ENCODE data around the gene PLCB3.
"Not testable (repeated sequence)": the region's sequence is repeated elsewhere in the genome, so short reads cannot be mapped to it uniquely, and the experiment has no call there.

PLCB3 gene

GRCh38 chr11:64245797-64246620 is 5.3 kb upstream of the PLCB3 start:
- Histone ChIP-seq H3K9me3 (ENCODE audit: control insufficient read depth in 2 of 2, low read length in 2 of 2) (no peaks in the 10 kb centered on the region), H3K9ac (ENCODE audit: low read length in 2 of 2) (peak overlapping the region; percentile 42 to 57), H3K4me1 (ENCODE audit: control insufficient read depth, insufficient read depth, low read length) (peaks cover 52% of the 10 kb centered on the region), H3K27me3 (ENCODE audit: control insufficient read depth in 1 of 2, insufficient read depth in 2 of 2, low read length in 2 of 2) (no peaks in the 10 kb centered on the region), H3K27ac (ENCODE audit: low read length) (peak overlapping the region; percentile 58), H3K36me3 (ENCODE audit: control insufficient read depth in 2 of 2, insufficient read depth in 2 of 2, low read length in 2 of 2) (peaks cover 0 to 7% of the 10 kb centered on the region in 2 donors), H3K4me3 (ENCODE audit: low read length in 2 of 2) (peak overlapping the region; percentile 73 to 81)

DNA sequence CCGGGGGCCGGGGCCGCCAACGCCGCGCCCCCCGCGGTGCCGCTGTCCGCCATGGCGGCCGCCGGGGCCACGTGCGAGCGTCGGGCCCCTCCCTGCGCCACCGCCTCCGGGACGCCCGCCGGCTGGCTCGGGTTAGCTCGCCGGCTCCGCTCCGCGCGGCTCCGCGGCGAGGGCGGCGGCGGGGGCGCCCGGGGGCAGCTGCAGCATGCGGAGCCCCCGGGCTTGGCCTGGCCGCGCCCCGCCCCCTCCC is 4.8 kb upstream of the PLCB3 start:
- H3K27me3 ChIP-seq (ENCODE audit: control insufficient read depth in 1 of 2, insufficient read depth in 2 of 2, low read length in 2 of 2); H3K27ac ChIP-seq (ENCODE audit: low read length); H3K9me3 ChIP-seq (ENCODE audit: control insufficient read depth in 2 of 2, low read length in 2 of 2); H3K36me3 ChIP-seq (ENCODE audit: control insufficient read depth in 2 of 2, insufficient read depth in 2 of 2, low read length in 2 of 2); H3K9ac ChIP-seq (ENCODE audit: low read length in 2 of 2): not testable (repeated sequence)
- peak overlapping the region in 1 of 2 donors; percentile 81 for H3K4me3 ChIP-seq (ENCODE audit: low read length in 2 of 2)
- peaks cover 54% of the 10 kb centered on the region for H3K4me1 ChIP-seq (ENCODE audit: control insufficient read depth, insufficient read depth, low read length)

- Histone ChIP-seq H3K27me3 (ENCODE audit: control insufficient read depth in 1 of 2, insufficient read depth in 2 of 2, low read length in 2 of 2) (no peaks in the 10 kb centered on the region), H3K4me1 (ENCODE audit: control insufficient read depth, insufficient read depth, low read length) (peaks cover 53% of the 10 kb centered on the region), H3K9me3 (ENCODE audit: control insufficient read depth in 2 of 2, low read length in 2 of 2) (no peaks in the 10 kb centered on the region), H3K27ac (ENCODE audit: low read length) (peak within 1 kb of the TSS; percentile 87), H3K36me3 (ENCODE audit: control insufficient read depth in 2 of 2, insufficient read depth in 2 of 2, low read length in 2 of 2) (peaks cover 0 to 7% of the 10 kb centered on the region in 2 donors), H3K9ac (ENCODE audit: low read length in 2 of 2) (peak within 1 kb of the TSS; percentile 70 to 71), H3K4me3 (ENCODE audit: low read length in 2 of 2) (peak within 1 kb of the TSS; percentile 87 to 96)
Measured at GRCh38 chr11:64246871-64247728, 4.2 kb upstream of the PLCB3 start, which contains the start of gene PPP1R14B. Gene PPP1R14B (minus strand): TSS chr11:64246943. CDS start chr11:64246673, 270 bp downstream.

DNA sequence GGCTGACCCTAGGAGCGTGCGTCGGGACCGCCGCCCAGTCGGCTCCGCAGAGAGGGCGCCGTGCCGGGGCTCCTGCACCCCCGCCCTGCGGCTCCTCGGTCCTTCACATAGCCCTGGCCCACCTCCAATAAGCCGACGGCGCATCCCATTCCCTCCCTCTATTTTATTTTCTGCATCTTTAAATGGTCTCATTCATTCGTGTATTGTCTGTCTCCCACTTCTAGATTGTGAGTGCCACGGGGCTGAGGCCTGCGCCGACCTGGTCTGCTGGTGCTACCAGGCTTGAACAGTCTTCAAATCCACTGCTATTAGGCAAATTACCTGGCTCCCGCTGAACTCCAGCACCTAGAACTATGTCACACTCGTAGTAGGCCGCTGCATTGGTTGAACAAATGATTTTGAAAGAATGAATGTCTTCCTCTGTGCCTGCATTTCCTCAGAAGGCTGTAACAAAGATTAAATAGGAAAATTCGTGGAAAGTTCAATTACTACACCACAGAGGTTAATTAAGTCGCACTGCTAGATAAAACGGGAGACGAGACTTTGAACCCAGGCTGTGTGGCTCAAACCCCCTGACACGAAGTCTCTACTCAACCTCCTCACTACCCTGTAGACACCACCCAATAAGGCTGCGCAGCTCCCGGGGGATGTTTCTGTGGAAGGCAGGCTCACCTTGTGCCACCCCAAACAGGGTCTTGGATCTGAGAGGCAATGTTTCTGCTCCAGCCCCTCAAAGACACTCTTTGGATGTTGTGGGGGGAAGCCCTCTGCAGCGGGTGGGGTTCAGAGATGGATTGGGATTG is 3.4 kb upstream of the PLCB3 start:
- H3K9ac ChIP-seq (ENCODE audit: low read length in 2 of 2) = peak overlapping the region in 1 of 2 donors; percentile 50
- peaks cover 53% of the 10 kb centered on the region for H3K4me1 ChIP-seq (ENCODE audit: control insufficient read depth, insufficient read depth, low read length)
- peak overlapping the region; percentile 87 for H3K27ac ChIP-seq (ENCODE audit: low read length)
- no peaks in the 10 kb centered on the region for H3K9me3 ChIP-seq (ENCODE audit: control insufficient read depth in 2 of 2, low read length in 2 of 2)
- peaks cover 0 to 7% of the 10 kb centered on the region in 2 donors for H3K36me3 ChIP-seq (ENCODE audit: control insufficient read depth in 2 of 2, insufficient read depth in 2 of 2, low read length in 2 of 2)
- no peaks in the 10 kb centered on the region for H3K27me3 ChIP-seq (ENCODE audit: control insufficient read depth in 1 of 2, insufficient read depth in 2 of 2, low read length in 2 of 2)
- H3K4me3 ChIP-seq (ENCODE audit: low read length in 2 of 2) = peak overlapping the region; percentile 87 to 96

DNA sequence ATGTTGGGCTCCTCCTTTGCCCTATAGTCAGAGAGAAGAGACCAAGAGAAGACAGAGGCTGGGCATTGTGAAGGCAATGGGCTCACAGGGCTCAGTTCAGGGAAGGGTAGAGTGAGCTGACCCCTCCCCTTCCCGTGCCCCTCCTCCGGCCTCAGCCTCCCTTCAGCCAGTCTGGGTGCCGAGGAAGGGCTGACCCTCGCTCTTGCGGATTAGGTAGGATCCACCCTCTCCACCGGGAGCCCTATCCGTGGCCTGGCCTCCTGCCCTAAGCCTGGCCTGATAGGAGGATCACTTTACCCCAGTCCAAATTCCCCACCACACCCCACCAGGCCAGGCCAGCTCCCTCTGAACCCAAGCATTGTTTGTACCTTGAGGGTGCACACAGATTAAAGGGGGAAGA is 2.8 kb upstream of the PLCB3 start:
- Histone ChIP-seq H3K4me3 (ENCODE audit: low read length in 2 of 2) (no peak overlapping the region), H3K27ac (ENCODE audit: low read length) (no peak overlapping the region), H3K9ac (ENCODE audit: low read length in 2 of 2) (no peak overlapping the region), H3K9me3 (ENCODE audit: control insufficient read depth in 2 of 2, low read length in 2 of 2) (no peaks in the 10 kb centered on the region), H3K27me3 (ENCODE audit: control insufficient read depth in 1 of 2, insufficient read depth in 2 of 2, low read length in 2 of 2) (no peaks in the 10 kb centered on the region), H3K4me1 (ENCODE audit: control insufficient read depth, insufficient read depth, low read length) (peaks cover 54% of the 10 kb centered on the region), H3K36me3 (ENCODE audit: control insufficient read depth in 2 of 2, insufficient read depth in 2 of 2, low read length in 2 of 2) (peaks cover 0 to 4% of the 10 kb centered on the region in 2 donors)

DNA sequence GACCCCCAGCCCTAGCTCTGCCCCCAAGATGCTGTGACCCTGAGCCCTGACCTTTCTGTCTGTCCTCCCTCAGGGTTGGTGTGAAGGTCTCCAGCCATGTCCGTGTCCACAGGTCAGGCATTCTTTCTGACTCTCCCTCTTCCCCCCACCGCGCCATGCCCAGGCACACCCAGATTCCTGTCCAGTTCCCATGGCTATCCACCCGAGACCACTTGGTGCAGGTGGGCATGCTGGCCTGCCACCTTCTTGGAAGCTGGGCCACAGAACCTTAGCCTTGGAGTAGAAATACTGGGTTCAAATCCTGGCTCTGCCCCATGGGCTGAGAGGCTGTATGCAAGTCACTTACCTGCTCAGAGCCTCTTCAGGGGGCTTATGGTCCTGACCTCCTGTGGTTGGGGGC is 2.3 kb upstream of the PLCB3 start:
- H3K4me1 ChIP-seq (ENCODE audit: control insufficient read depth, insufficient read depth, low read length) = peaks cover 56% of the 10 kb centered on the region
- no peaks in the 10 kb centered on the region for H3K27me3 ChIP-seq (ENCODE audit: control insufficient read depth in 1 of 2, insufficient read depth in 2 of 2, low read length in 2 of 2)
- no peak overlapping the region for H3K9ac ChIP-seq (ENCODE audit: low read length in 2 of 2)
- no peak overlapping the region for H3K4me3 ChIP-seq (ENCODE audit: low read length in 2 of 2)
- H3K27ac ChIP-seq (ENCODE audit: low read length) = no peak overlapping the region
- H3K36me3 ChIP-seq (ENCODE audit: control insufficient read depth in 2 of 2, insufficient read depth in 2 of 2, low read length in 2 of 2) = no peaks in the 10 kb centered on the region
- no peaks in the 10 kb centered on the region for H3K9me3 ChIP-seq (ENCODE audit: control insufficient read depth in 2 of 2, low read length in 2 of 2)

DNA sequence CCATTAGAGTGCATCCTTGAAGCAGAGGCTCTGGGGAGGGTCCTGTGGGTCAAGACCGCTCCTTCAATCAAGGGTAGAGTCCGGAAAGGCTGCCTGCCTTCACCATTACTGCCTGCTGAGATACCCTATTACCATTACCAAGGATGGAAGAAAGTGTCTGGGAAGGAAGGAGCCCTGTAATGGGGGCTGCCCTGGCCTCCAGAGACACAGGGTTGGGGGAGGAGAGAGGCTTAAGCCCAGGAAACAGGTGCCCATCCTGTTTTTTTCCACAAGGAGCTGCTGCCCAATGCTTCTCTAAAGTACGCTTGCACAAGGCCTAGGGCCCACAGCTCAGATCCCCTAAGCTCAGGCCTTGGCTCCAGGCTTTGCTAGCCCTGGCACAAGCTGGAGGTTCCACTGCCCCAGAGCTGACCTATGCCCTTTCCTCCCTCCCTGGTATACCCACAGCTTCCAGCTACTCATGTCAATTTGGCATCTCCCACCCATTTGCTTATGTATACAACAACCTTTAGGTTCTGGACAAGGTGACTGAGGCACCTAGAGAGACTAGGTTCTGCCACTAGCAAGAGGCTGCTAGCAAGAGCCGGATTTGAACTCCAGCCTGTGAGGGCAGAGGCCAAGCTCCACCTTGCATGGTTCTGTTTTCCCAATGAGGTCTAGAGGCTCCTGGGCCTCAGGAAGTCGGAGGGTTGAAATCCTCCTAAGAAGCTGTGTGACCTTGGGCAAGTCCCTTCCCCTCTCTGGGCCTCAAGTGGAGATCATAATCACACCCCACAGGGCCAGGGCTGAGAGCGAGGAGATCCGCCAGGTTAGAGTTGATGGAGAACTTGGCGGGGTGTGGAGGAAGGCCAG is 1.5 kb upstream of the PLCB3 start:
- H3K27me3 ChIP-seq (ENCODE audit: control insufficient read depth in 1 of 2, insufficient read depth in 2 of 2, low read length in 2 of 2) = no peaks in the 10 kb centered on the region
- H3K4me1 ChIP-seq (ENCODE audit: control insufficient read depth, insufficient read depth, low read length) = peaks cover 53% of the 10 kb centered on the region
- H3K27ac ChIP-seq (ENCODE audit: low read length) = no peak overlapping the region
- no peaks in the 10 kb centered on the region for H3K36me3 ChIP-seq (ENCODE audit: control insufficient read depth in 2 of 2, insufficient read depth in 2 of 2, low read length in 2 of 2)
- H3K9me3 ChIP-seq (ENCODE audit: control insufficient read depth in 2 of 2, low read length in 2 of 2) = no peaks in the 10 kb centered on the region
- H3K4me3 ChIP-seq (ENCODE audit: low read length in 2 of 2) = no peak overlapping the region
- H3K9ac ChIP-seq (ENCODE audit: low read length in 2 of 2) = no peak overlapping the region

GRCh38 chr11:64250415-64251015 is 815 bp upstream of the PLCB3 start:
- Histone ChIP-seq H3K27me3 (ENCODE audit: control insufficient read depth in 1 of 2, insufficient read depth in 2 of 2, low read length in 2 of 2) (no peaks in the 10 kb centered on the region), H3K9me3 (ENCODE audit: control insufficient read depth in 2 of 2, low read length in 2 of 2) (no peaks in the 10 kb centered on the region), H3K36me3 (ENCODE audit: control insufficient read depth in 2 of 2, insufficient read depth in 2 of 2, low read length in 2 of 2) (peaks cover under 1 to 3% of the 10 kb centered on the region in 2 donors), H3K4me1 (ENCODE audit: control insufficient read depth, insufficient read depth, low read length) (peaks cover 47% of the 10 kb centered on the region), H3K9ac (ENCODE audit: low read length in 2 of 2) (no peak overlapping the region), H3K27ac (ENCODE audit: low read length) (no peak overlapping the region), H3K4me3 (ENCODE audit: low read length in 2 of 2) (peak overlapping the region; percentile 75 to 77)

DNA sequence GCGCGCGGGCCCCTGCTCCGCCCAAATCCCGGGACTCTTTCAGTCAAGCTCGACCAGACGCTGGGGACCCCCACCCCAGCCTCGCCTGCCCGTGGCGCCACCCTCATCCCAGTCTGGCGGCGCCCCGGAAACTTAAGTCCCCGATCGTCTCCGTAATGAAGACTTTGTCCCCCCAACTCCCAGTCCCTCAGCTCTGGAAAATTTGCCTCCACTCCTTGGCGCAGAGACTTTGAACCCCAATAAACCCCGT is 348 bp downstream of the PLCB3 start:
- peaks cover 8 to 10% of the 10 kb centered on the region in 2 donors for H3K36me3 ChIP-seq (ENCODE audit: control insufficient read depth in 2 of 2, insufficient read depth in 2 of 2, low read length in 2 of 2)
- H3K27ac ChIP-seq (ENCODE audit: low read length) = no peak overlapping the region
- H3K4me1 ChIP-seq (ENCODE audit: control insufficient read depth, insufficient read depth, low read length) = peaks cover 39% of the 10 kb centered on the region
- H3K27me3 ChIP-seq (ENCODE audit: control insufficient read depth in 1 of 2, insufficient read depth in 2 of 2, low read length in 2 of 2) = no peaks in the 10 kb centered on the region
- H3K9ac ChIP-seq (ENCODE audit: low read length in 2 of 2) = peak overlapping the region; percentile 69 to 75
- no peaks in the 10 kb centered on the region for H3K9me3 ChIP-seq (ENCODE audit: control insufficient read depth in 2 of 2, low read length in 2 of 2)
- peak overlapping the region; percentile 77 to 81 for H3K4me3 ChIP-seq (ENCODE audit: low read length in 2 of 2)

All from stomach smooth muscle (tissue), 2 donors.